Measurements from ENCODE around the gene NAAA. TPM values are rescaled to one million over a fixed set of nuclear protein-coding genes. Genes with fewer than 3 reads are reported as not detected.
"Not testable (repeated sequence)": the region's sequence is repeated elsewhere in the genome, so short reads cannot be mapped to it uniquely, and the experiment has no call there.

NAAA gene
- total RNA-seq, result 16.4 TPM
- long read RNA-seq, transcript NAAA-201 (11 exons, 1,900 nt), result major isoform, 24 of 86 reads
- long read RNA-seq, transcript NAAA-206 (9 exons, 1,300 nt), result minor isoform, 12 of 86 reads
- long read RNA-seq, partial matches to known transcripts, result 5 of 86 reads
- long read RNA-seq, other reads (novel, unspliced or antisense), result 42 of 86 reads

GRCh38 chr4:75940692-75941253 is at the start of gene NAAA:
TSS of gene NAAA (minus strand) at chr4:75941013. CDS start at chr4:75940949, 64 bp downstream.
- peak; percentile 91 for DNase-seq (ENCODE audit: low spot score)

DNA sequence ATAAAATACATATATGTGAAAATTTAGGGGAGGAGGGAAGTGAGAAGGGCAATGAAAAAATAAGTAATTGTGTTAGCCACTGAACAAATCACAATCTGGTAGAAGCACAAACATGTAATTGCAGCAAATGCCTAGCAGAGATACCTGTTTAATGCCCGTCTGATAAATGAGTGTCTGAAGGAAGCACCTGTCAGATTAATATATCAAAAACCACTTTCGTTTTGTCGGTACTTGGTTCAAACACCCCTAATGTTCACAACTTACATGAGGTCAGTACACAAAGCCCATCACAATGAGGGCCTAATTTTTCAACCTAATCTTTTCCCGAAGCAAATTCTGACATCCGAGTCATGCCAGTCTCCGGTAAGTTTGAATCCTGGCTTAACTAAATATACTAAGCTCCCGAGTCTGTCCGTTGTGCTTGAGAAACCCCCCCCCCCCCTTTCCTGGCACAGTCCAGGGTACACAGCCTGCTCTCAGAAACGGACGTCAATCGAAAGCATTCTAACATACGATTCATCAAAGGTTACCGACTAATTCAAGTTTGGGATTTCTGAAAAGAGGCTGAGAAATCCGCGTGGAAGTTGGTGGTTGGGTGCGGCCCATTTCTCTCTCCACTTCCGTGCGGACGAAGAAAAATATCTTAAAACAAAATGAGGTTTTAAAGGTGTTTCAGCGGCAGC is 49.2 kb upstream of the NAAA start:
- no peak for DNase-seq (ENCODE audit: low spot score)

- no peak for DNase-seq (ENCODE audit: low spot score)
These were observed 44.3 kb upstream of the NAAA start for GRCh38 chr4:75985116-75985515.

DNA sequence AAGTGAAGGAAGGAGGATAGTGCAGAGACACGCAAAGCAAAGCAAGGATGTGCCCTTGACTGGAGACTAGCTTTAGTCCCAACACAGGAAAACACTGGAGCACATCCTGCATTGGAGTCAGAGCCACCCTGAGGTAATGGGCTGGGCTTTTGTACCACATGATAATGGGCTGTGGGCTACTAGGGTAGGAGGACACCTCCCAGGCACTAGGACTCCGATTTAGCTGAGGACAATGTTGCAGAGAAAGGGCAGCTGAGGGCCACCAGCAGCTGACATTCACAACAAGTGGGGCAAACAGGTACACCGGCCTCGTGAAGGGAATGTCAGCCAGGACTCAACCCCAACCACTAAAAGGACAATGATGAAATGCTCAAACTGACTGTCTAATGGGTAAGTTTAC is 39.8 kb upstream of the NAAA start:
- DNase-seq (ENCODE audit: low spot score), result no peak

DNA sequence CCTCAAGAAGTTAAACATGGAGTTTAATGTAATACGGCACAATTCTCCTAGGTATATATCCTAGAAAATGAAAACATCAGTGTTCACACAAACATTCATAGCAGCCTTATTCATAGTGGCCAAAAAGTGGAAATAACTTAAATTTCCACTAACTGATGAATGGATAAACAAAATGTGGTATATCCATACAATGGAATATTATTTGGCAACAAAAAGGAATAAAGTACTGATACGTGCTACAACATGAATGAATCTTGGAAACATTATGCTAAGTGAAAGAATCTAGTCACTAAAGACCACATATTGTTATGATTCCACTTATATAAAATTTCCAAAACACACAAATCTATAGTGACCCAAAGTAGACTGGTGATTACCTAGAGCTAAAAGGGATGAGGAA is 35.4 kb upstream of the NAAA start:
- no peak for DNase-seq (ENCODE audit: low spot score)

GRCh38 chr4:75973766-75974165 is 33.0 kb upstream of the NAAA start:
- no peak for DNase-seq (ENCODE audit: low spot score)

DNA sequence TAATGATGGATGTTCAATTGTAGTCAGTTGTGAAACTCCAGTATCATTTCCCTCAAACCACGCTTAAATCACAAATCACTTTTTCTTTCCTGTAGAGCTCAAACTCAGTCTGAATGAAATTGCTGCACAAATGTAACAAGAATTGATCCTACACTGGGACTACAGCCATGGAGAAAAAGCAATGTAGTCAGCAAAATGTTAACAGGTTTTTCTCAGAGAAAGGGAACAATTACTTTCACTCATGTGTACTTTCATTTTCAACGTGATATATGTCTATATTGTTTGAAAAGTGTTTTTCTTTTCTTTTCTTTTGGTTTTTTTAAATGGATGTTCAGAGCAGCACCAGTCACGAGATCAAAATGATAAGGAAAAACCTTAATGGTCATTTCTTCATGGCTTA is 27.3 kb upstream of the NAAA start:
- DNase-seq (ENCODE audit: low spot score), result no peak

DNA sequence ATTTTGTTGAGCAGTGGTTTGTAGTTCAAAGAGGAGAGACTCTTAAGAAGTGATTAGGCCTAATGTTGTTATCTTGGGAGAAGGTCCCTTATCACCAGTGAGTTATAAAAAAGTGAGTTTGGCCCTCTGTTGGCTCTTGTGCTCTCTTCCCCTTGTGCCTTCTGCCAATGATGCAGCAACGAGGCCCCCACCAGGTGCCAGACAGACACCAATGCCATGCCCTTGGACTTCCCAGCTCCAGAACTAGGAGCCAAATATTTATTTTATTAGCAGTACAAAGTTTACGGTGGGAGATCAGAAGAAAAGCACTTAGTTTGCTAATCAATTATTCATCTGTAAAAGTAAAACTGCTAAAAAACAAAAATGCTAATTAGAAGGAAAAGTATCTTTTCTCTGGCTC is 22.7 kb upstream of the NAAA start:
- DNase-seq (ENCODE audit: low spot score), result no peak

DNA sequence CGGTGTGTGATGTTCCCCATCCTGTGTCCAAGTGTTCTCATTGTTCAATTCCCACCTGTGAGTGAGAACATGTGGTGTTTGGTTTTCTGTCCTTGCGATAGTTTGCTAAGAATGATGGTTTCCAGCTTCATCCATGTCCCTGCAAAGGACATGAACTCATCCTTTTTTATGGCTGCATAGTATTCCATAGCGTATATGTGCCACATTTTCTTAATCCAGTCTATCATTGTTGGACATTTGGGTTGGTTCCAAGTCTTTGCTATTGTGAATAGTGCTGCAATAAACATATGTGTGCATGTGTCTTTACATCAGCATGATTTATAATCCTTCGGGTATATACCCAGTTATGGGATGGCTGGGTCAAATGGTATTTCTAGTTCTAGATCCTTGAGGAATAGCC is 21.3 kb upstream of the NAAA start:
- DNase-seq (ENCODE audit: low spot score), result not testable (repeated sequence)

DNA sequence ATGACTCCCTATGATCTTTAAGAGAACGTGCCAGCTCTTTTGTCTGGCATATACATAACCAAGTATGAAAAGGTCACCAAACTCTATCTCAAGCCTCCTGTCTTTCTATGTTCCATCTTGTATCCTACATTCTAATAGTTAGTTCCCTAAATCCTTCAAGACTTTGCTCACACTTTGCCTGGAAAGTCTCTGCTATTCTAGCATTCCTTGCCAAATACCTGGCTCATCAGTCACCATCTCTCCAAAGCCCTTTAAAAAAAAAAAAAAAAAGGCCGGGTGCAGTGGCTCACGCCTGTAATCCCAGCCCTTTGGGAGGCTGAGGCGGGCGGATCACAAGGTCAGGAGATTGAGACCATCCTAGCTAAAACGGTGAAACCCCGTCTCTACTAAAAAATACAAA is 17.7 kb upstream of the NAAA start:
- not testable (repeated sequence) for DNase-seq (ENCODE audit: low spot score)

DNA sequence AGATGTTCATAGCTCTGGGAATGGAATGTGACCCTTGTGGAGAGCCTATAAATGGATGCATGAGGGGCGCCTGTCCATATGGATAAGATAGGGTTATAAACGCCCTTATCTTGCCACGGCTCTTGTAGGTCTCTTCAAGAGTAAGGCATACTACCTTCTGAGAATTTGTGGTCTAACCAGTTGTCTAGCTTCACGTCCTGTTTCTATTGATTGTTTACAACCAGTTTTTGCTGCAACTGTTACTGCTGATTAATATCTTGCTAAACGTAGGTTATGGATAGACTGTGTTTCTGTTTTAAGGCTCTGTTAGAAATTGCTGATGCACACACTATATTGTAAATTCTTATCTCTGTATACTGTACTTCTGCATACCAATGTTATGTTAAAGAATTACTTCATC is 14.0 kb upstream of the NAAA start:
- not testable (repeated sequence) for DNase-seq (ENCODE audit: low spot score)

DNA sequence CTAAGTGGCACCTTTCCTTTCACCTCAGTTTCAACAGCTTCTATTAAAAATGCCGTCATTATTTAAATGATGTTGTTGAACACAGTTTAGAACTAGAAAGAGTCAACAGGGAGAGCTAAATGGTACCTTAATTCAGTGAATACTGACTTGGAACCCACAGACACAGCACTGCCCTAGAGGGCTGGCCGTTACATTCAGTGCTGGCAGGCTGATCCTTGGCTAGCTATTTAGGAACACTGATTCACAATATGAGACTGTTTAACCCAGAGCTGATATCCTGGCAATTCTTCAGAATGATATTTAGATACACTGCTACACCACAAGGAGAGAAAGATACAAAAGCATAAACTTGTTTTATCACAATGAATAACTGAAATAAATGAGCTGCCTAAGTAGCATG is 12.7 kb upstream of the NAAA start:
- no peak for DNase-seq (ENCODE audit: low spot score)

DNA sequence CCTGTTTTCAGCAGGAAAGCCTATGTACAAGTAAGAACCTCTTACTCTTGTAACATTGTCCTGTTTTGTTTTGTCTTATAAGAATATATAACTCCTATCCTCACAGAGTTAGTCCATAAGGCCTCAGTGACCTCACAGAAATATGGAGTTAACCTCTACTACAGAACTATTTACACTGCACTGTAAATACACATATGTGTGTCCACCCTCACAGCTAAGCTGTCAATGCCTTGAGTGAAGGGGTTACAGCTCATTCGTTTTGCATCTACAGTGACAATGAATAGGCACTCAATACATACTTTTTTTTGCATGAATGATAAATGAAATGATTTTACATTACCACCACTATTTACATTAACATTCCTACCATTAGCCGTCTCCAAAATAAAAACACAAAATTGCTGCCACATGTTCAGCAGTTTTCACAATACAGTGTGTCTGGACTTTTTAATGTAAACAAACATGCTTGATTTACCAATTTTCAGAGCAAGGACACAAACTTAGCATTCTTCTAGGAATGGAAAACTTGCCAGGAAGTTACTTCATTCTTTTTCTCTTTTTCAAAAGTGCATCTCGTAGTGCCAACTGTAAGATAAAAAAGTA is 9.5 kb upstream of the NAAA start:
- no peak for DNase-seq (ENCODE audit: low spot score)

DNA sequence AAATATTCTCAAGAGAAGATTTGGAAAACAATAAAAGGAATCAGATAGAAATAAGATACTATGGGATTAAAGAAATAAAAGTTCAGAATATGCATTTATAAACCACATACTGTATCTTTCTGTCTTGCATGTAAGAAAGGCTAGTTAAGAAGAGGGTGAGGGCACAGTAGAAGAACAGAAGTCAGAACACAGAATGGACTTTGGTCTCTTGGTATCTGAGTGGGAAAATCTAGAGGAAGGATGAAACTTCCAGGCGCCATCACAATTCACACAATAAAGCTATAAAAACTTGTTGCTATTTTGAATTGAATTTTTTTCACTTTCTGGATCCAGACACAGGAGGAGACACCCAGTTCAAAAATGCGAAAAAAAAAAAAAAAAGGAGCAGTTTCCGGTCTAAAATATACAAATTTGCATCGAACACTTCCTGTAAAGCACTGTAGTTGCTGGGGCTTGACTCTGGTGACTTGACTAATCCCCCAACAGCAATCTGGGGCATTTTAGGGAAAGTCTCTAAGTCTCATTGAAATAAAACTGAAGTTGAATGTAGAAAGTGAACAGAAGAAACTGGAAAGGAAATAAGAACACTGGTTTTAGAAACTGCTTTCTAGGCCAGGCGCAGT is 8.1 kb upstream of the NAAA start:
- DNase-seq (ENCODE audit: low spot score), result no peak

- peak; percentile 92 for DNase-seq (ENCODE audit: low spot score)
These were observed 722 bp downstream of the NAAA start for GRCh38 chr4:75939890-75940691.

DNA sequence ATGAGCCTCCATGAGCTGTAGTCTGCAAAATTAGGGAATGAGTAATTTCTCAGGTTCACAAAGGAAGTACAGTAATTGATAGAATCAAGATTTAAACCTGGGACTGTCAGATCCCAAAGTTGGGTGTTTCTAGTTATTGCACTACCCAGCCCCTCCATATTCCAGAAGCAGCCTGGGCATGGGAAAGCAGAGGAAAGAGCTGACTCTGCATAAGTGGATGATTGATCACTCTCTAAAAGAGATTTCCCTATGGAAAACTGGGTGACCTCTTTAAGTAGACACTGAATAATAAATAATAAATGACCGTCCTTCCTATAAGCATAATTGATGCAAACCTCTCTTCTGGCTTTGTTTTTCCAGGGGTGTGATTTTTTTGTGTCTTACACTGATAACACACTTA is 5.2 kb downstream of the NAAA start:
- DNase-seq (ENCODE audit: low spot score), result no peak

GRCh38 chr4:75930152-75930551 is 10.7 kb downstream of the NAAA start:
- DNase-seq (ENCODE audit: low spot score), result no peak

DNA sequence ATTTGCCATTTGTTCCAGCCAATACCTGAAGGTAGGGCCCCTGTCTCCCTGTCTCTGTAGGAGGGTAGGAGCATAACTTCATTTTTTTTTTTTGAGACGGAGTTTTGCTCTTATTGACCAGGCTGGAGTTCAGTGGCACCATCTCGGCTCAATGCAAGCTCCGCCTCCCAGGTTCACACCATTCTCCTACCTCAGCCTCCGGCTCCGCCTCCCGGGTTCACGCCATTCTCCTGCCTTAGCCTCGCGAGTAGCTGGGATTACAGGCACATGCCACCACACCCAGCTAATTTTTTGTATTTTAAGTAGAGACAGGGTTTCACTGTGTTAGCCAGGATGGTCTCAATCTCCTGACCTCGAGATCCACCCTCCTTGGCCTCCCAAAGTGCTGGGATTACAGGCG is 15.9 kb downstream of the NAAA start:
- DNase-seq (ENCODE audit: low spot score), result not testable (repeated sequence)

DNA sequence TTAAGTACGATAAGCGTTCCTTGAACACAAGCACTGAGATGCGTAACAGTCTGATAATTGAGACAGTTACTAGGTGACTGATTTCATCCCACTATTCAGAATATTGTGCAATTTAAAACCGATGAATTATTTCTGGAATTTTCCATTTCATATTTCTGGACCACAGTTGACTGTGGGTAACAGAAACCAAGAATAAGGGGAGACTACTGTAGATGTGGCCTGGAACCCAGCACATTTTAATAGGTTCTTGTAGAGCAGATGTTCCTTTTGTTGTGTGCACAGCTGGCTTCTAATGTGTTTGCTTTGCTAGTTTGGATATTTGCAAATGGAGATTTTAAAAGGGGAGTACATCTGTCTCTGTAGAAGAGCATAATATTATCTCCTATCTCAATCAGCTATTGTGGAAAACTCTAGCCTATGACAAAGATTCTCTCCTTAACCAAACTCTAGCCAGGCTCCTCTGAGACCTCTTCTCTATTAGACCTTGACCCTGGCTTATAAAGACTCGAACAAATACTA is 16.4 kb downstream of the NAAA start:
- DNase-seq (ENCODE audit: low spot score), result no peak

DNA sequence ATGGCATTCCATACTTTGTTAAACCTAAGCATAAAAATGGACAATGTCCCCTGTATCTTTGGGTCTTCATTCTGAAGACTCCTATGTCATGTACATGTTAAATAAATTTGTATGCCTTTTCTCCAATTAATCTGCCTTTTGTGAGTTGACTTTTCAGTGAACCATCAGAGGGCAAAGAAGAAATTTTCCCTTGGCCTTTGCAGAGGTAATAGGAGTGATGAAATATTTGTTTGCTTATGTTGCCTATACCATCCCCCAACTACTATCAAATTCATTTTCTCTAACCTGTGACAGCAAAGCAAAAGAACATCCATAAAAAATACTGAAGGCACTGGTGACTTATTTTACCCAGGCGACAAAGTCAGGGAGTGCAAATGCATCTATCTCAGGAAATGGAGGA is 18.2 kb downstream of the NAAA start:
- DNase-seq (ENCODE audit: low spot score), result no peak

- no peak for DNase-seq (ENCODE audit: low spot score)
These were observed 18.9 kb downstream of the NAAA start for GRCh38 chr4:75921910-75922309.

Data from mesenteric fat pad (tissue), 1 donor.